HuH-7 (cell line): ENCODE data around the gene NODAL.

ENCODE experiments used
- DNase-seq: peaks from one replicate; pipeline ENCODE4 v3.0.0; 2011; ENCODE audit warnings: low spot score

Gene NODAL

DNA sequence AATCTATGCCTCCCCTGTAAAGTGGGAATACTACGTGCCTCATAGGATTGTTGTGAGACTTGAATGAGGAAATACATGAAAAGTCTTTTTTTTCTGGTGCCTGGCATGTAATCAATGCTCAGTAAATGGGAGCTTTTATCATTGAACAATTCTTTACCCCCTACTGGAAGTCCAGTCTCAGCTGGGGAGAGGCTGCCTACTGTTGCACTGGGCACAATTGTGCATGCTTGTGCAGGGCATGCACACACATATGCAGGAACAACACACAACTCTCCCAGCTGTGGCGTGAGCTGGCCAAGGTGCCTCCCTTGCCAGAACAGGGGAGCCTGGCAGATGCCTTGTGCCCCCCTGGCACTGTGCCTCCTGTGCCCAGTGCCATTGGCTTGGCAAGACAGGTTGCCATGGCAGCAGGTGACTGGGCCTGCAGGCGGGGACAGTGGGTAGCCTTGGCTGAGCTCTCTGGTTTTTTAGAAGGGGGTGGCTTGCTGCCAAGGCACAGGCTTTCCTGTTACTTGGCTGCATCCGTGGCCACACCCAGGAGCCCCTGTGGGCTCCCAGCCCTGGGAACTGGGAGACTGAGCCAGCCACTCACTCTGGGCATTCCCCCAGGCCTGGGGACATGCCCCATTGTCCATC is 21.0 kb upstream of the NODAL start:
- DNase-seq = no peak

DNA sequence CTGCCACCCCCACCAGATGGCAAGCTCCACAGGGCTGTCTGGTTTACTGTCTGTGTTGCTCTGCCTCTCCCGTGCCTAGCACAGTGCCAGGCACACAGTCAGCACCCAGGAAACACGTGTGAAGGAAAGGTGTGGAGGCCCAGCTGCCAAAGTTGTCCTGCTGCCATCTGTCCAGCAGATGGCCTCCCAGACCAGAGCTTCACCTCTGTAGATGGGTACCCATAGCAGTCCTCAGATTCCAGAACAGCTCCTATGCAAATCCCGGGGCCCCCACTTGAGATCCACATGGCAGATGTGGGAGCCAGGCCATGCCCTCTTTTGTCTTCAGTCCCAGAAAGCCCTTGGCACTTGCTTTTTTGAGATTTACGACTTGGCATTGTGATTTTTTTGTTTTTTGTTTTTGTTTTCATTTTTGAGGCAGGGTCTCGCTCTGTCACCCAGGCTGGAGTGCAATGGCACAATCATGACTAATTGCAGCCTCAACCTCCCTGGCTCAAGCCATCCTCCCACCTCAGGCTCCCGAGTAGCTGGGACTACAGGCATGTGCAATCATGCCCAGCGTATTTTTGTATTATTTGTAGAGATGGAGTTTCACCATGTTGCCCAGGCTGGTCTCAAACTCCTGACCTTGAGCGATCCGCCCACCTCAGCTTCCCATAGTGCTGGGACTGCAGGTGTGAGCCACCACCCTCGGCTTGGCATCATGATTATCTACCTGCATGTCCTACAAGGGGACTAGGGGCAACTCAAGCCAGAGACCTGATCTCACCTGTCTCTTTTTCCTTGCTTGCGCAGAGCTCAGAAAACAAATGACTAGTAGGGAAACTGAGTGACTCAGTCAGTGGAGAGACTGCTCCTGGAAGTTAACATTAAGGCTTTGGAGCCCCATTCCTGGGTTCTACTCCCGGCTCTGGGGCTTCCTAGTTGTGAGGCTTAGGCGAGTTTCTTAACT is 20.2 kb upstream of the NODAL start:
- DNase-seq = peak; percentile 75

- DNase-seq = no peak
Measured at GRCh38 chr10:70459774-70460490, 18.5 kb upstream of the NODAL start.

- DNase-seq = no peak
Measured at GRCh38 chr10:70459061-70459773, 17.7 kb upstream of the NODAL start.

- DNase-seq = no peak
Measured at GRCh38 chr10:70458329-70459060, 17.0 kb upstream of the NODAL start.

DNA sequence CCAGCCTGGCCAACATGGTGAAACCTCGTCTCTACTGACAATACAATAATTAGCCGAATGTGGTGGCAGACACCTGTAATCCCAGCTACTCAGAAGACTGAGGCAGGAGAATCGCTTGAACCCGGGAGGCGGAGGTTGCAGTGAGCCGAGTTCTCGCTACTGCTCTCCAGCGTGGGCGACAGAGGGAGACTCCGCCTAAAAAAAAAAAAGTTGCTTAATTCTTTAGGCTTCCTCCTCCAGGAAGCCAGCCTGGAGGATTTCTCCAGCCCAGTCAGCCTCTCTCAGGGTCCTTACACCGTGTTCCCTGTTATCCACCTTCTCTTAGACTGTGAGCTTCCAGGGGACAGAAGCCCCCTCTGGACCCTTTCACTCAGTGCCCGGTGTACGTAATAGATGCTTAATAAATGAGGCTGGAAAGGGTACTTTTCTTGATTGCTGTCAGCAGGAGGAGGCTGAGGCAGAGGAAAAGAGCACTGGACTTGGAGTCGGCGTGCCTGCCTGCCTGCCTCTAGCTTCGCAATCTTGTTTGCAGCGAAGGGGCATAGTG is 16.4 kb upstream of the NODAL start:
- no peak for DNase-seq

DNA sequence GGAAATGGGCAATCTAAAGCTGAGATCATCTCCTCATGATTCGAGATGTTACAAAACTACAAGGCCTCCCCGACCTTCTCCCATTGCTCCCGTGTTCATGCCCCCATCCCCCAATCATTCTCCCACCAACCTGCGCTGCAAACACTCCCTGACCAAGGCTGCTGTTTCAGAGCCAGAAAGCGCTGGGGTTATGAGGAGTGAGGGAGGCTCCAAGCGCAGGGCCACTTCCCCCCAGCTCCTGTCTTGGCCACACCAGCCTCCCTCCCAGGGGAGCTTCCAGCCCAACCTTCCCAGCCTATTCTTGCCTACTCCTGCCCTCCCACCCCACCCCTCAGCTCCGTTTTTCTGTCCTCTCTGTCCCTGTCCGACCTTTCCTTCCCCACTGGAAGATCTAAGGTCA is 14.7 kb upstream of the NODAL start:
- DNase-seq = no peak

DNA sequence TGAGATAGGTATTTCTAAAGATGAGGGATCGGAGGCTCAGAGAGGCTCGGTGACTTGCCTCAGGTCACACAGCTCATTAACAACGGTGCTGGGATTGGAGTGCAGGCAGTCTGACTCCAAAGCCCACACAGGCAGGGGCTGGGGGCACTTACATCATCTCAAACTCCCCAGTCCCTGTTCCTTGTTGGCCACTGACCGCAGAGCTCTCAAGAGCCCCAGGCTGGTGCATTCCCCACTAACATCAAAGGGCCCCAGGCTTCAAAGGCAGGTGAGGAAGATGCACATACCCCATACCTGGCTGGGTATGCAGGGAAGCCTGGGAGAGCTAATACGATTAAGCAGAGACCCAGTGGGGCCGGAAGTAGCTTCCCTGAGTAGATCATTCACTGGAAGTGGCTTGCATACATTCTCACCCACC is 13.7 kb upstream of the NODAL start:
- DNase-seq = no peak

GRCh38 chr10:70448236-70448635 is 6.8 kb upstream of the NODAL start:
- no peak for DNase-seq

GRCh38 chr10:70445718-70446657 is 4.5 kb upstream of the NODAL start:
- DNase-seq = no peak

DNA sequence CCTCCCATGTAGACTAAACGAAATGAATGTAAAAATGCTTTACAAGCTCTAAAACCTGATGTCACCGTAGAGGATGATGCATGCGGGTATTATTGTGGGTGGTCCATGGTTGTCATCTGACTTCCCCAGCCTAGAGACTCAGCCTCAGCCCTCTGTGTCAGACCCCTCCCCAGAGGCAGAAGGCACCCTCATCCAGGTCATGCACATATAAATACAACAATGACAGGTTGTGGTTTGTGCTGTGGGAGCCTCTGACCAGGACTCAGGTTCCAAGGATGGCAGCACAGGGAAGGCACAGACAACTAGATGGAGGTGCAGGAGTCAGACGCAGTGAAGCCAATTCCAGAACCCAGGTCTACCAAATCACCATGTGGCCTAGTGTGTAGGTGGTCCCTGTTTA is 3.3 kb upstream of the NODAL start:
- DNase-seq = no peak

DNA sequence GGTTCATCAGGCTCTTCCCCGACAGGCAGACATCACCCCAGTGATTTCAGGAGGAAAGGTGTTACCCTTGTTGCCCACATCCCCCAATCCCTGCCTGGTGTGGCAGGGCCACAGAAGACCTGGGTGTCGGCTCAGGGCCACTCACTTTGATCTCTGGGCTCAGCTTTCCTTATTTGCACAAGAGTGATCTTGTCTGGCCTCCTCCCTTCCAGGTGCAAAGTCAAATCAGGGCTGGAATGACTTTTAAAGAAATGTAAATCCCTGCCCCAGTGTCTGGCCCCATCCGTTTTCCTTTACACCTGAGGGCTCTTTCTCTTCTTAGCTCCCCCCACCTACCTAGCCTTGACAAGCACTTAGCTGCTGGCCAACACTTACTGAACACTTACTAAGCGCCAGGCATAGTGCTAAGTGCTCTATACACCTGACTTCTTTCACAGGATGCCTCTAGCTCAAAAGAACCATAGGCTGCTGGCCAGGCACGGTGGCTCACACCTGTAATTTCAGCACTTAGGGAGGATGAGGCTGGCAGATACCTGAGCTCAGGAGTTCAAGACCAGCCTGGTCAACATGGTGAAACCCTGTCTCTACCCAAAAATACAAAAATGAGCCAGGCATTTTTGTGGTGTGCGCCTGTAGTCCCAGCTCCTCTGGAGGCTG is 979 bp upstream of the NODAL start:
- no peak for DNase-seq

DNA sequence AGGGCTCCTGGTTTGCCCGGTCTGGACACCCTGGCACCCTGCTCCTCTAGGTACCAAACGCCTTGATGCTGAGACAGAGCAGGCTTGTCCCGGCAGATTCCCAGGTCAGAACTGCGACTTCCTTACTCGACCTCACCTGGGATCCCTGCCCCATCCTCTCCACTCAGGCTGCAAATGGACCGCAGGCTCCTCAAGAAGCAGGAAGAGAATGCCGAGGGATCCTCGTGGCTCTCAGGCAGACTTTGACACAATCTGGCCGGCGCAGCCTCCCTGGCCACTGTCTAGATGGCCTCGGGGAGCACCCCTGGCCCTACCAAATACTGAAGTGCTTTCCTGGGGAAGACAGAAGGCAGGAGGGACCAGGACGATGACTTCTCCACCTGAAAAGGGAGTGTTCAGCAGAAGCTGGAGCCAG is 421 bp upstream of the NODAL start:
- DNase-seq = no peak

DNA sequence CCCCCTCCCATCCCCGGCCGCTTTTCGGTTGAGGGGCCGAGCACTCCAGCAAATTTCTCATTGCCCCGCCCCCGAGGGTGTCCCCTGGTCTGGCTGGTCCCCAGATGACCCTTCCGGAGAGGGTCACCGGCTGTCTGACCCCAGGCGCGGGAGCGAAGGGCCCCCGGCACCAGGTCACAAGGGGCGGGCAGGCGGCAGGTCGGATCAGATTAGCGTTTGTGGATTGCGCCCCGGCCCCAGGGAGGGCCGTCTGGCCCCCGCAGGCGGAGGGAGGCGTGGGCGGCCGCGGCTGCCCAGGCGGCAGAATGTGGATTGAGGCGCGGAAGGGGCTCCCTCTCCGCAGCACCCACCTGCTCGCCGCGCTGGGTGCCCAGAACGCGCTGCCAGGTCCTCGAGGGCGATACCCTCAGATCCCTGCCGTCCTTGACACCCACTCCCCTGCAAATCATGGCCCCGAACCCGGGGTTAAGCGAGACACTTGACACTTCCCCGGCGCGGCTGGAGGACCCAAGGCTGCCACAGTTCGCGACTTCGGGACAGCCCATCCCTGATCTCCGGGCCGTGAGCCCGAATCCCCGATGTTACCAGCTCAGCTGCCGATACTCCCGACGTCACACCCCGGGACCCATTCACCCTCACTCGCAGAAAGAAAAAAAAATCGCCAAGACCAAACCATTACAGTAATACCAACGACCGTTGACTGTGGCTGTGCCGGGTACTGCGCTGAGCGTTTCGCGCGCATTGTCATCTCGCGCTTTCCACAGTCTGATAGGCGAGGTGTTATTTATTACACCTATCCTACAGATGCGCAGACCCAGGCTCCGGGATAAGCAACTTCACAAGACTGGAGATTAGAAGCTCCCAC is 953 bp downstream of the NODAL start:
- DNase-seq = no peak

DNA sequence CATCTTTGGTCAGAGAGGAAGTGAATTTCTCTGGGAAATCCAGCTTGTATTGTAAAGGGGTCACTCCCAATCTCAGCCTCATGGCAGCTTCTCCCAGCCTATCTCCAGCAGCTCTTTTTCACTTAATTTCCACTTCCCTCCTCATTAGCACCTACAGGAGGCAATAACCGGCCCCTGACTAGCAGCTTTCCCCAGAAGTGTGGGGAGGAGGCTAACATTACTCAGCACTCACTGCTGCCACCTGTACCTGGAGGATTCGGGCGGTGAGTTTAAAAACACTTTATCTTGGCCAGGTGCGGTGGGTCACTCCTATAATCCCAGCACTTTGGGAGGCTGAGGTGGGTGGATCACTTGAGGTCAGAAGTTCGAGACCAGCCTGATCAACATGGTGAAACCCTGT is 3.8 kb downstream of the NODAL start:
- DNase-seq = no peak

DNA sequence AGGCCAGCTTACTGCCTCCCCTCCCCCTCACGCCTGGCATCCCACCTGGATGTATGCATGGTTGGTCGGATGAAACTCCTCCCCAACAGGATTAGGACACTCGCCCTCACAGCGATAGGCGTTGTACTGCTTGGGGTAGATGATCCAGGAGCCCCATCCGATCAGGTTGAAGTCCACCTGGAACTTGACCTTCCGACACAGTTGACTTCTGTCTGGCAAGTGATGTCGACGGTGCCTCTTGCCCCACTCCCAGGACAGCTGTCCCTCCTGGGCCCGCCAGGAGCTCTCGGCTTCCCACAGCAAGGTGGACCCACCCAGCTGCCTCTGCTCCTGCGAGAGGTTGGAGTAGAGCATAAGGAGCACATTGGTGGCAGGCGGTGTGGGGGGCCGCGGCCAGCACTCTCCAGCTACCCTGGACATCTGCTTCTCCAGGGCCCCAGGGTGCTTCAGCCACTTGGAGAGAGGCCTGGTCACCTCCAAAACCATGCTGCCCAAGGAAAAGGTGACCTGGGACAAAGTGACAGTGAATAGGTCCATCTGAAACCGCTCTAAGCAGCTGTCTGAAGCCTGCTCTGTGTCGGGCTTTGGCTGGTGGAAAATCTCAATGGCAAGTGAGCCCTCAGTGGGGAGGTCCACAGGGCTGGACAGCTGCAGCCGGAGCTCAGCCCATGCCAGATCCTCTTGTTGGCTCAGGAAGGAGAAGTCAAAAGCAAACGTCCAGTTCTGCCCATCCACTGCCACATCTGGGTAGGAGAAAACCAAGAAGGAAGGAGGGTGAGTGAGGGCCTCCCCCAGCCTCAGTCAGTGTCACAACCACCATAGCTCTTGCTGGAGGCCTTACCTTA is 6.0 kb downstream of the NODAL start:
- DNase-seq = no peak

DNA sequence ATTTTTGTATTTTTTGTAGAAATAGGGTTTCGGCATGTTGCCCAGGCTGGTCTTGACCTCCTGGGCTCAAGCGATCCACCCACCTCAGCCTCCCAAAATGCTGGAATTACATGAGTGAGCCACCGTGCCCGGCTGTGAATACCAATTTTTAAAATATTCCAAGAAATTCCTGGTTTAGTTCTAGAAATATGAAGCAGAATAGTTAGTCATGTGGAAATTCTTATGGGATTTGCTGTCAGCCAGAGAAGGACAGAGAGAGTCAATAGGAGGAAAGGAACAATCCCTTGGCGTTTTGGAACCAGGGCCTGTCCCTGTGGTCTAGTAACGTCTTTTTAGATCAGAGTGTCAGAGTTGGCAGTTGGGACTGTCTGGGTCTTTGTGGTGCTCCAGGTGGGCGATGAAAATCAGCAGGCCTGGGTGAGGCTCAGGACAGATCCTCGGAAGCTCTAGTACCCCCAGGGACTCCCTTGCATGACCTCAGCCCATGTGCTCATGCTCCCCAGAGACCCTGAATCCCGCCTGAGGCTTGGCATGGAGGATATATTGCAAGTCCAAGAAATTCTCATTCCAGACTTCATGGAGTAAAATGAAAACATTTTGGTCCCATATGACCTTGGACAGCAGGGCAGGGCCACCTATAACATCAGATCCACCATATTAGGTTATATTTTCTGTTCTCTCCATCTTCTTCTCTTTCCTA is 7.8 kb downstream of the NODAL start:
- no peak for DNase-seq
